Right forelimb (tissue), 1 donor: ENCODE results near the gene MNAT1.
"Not testable (repeated sequence)": the region's sequence is repeated elsewhere in the genome, so short reads cannot be mapped to it uniquely, and the experiment has no call there.

Source experiments
- DNase-seq: peaks from one replicate; pipeline ENCODE4 v3.0.0-alpha.2; 2018

MNAT1 gene

GRCh38 chr14:60744566-60744965, 10.0 kb downstream of the MNAT1 start:
- DNase-seq: no peak

- no peak for DNase-seq
Observed at GRCh38 chr14:60753264-60754119, 18.9 kb downstream of the MNAT1 start.

- no peak for DNase-seq
Observed at GRCh38 chr14:60756847-60757246, 22.3 kb downstream of the MNAT1 start.

GRCh38 chr14:60757567-60758002, 23.0 kb downstream of the MNAT1 start:
- no peak for DNase-seq

- no peak for DNase-seq
Observed at GRCh38 chr14:60758885-60759284, 24.3 kb downstream of the MNAT1 start.

- no peak for DNase-seq
Observed at GRCh38 chr14:60760209-60760608, 25.6 kb downstream of the MNAT1 start.

- DNase-seq: no peak
Observed at GRCh38 chr14:60760644-60761364, 26.2 kb downstream of the MNAT1 start.

GRCh38 chr14:60768602-60769001, 34.0 kb downstream of the MNAT1 start:
- DNase-seq: no peak

GRCh38 chr14:60771117-60771516, 36.6 kb downstream of the MNAT1 start:
- DNase-seq: no peak

GRCh38 chr14:60773558-60773957, 39.0 kb downstream of the MNAT1 start:
- DNase-seq: no peak

GRCh38 chr14:60775296-60775695, 40.7 kb downstream of the MNAT1 start:
- no peak for DNase-seq

- no peak for DNase-seq
Observed at GRCh38 chr14:60777856-60778578, 43.5 kb downstream of the MNAT1 start.

GRCh38 chr14:60779745-60780514, 45.4 kb downstream of the MNAT1 start:
- DNase-seq: not testable (repeated sequence)

- not testable (repeated sequence) for DNase-seq
Observed at GRCh38 chr14:60780558-60780957, 46.0 kb downstream of the MNAT1 start.

GRCh38 chr14:60786905-60787304, 52.3 kb downstream of the MNAT1 start:
- DNase-seq: no peak

GRCh38 chr14:60789656-60790055, 55.1 kb downstream of the MNAT1 start:
- no peak for DNase-seq

- DNase-seq: no peak
Observed at GRCh38 chr14:60790850-60791249, 56.3 kb downstream of the MNAT1 start.

- DNase-seq: no peak
Observed at GRCh38 chr14:60796434-60796833, 61.9 kb downstream of the MNAT1 start.

GRCh38 chr14:60800409-60800808, 65.8 kb downstream of the MNAT1 start:
- no peak for DNase-seq

GRCh38 chr14:60803871-60804270, 69.3 kb downstream of the MNAT1 start:
- DNase-seq: no peak

GRCh38 chr14:60805841-60806430, 71.4 kb downstream of the MNAT1 start:
- no peak for DNase-seq

- no peak for DNase-seq
Observed at GRCh38 chr14:60807247-60807646, 72.7 kb downstream of the MNAT1 start.
